Activated CD4-positive, CD25-positive, alpha-beta regulatory T cell treated with anti-CD3 and anti-CD28 coated beads, Interleukin-2, amount 50 U/mL, for 16 hours (primary cell): ENCODE results near the gene SOX13.
A peak's percentile ranks its signal among the peaks of the same experiment; 100 is the strongest.

Experiments
- DNase-seq: peaks from one replicate; pipeline ENCODE4 v3.0.0-alpha.2; 2020; ENCODE audit warnings: low read depth, low spot score

Gene SOX13

DNA sequence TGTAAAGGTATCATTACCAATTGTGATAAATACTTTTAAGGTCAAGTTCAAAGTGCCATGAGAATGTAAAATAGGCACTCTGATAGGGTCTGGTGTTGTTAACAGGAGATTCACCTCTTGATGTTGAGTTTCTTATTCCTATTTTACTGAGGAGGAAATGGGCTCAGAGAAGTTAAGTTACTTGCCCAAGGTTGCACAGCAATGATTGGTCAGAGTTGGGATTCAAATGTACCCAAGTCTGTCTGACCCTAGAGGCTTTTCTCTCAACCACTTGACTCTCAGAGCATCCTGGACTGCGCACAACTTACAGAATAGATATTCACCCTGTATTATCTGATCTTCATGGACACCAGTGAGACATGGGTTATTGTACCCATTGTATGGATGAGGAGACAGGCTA lies 33.9 kb downstream of the SOX13 start:
- no peak for DNase-seq

DNA sequence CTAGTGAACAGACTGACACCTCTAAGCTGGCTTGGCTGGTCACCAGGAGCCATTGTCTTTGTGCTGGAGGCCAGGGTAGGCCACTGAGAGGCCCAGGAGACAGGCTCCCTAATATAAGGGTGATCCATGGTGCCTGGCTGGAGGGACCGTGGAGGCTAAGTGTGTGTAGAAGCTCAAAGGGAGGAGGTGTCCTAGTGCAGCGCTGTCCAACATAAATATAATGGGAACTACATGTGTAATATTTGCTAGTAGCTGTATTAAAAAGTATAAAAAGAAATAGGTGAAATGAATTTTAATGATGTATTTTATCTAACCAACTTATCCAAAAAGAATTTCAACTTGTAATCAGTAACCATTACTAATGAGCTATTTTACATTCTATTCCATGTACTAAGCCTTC lies 35.0 kb downstream of the SOX13 start:
- DNase-seq: no peak

- DNase-seq: no peak
Measured at GRCh38 chr1:204108312-204109141, 35.6 kb downstream of the SOX13 start.

GRCh38 chr1:204110894-204111633 lies 38.1 kb downstream of the SOX13 start:
- no peak for DNase-seq

GRCh38 chr1:204112876-204113730 lies 40.2 kb downstream of the SOX13 start:
- DNase-seq: no peak

- no peak for DNase-seq
Measured at GRCh38 chr1:204113896-204114295, 41.0 kb downstream of the SOX13 start.

DNA sequence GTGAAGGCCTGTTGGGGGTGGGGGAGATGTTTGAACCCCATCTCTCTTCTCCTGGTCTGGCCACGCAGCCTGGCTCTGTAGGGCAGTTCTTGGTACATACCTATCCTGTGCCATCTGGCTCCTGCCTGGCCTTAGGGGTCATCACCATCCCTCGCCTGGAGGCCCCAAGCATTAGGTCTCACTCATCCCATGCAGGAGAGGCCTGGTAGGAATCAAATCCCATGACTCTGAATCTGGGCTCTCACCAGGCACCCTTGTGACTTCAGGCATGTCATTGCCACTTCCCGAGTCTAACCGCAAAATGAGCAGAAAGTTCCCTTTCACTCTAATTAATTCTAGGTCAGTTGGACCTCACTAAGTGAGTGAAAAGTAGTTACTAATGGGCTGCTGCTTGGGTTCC lies 41.7 kb downstream of the SOX13 start:
- DNase-seq: no peak

DNA sequence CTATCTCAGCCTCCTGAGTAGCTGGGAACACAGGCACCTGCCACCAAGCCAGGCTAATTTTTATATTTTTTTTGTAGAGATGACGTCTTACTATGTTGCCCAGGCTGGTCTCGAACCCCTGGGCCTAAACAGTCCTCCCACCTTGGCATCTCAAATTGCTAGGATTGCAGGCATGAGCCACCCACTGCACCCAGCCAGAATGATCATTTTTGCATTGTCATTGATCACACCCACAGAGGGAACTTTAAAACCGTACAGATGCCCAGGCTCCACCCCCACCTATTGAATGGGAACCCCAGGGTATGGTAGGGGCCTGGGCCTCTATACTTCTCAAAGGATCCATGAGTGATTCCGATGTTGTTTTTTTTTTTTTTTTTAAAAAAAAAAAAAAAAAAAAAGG lies 42.2 kb downstream of the SOX13 start:
- DNase-seq: no peak

DNA sequence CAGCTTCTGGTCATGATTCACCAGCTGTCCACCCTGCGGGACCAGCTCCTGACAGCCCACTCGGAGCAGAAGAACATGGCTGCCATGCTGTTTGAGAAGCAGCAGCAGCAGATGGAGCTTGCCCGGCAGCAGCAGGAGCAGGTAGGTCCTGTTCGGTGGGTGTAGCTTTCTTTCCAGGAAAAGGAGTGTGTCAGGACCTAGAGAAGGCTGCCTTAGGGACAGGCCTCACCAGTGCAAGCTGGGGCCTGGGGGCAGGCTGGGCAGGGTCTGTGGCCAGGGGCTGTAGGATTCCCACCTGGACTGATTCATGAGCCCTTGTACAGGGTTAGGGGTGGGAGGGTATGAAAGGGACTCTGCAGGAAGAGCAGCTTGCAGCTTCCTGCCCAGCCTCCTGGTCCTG lies 43.6 kb downstream of the SOX13 start:
- no peak for DNase-seq

DNA sequence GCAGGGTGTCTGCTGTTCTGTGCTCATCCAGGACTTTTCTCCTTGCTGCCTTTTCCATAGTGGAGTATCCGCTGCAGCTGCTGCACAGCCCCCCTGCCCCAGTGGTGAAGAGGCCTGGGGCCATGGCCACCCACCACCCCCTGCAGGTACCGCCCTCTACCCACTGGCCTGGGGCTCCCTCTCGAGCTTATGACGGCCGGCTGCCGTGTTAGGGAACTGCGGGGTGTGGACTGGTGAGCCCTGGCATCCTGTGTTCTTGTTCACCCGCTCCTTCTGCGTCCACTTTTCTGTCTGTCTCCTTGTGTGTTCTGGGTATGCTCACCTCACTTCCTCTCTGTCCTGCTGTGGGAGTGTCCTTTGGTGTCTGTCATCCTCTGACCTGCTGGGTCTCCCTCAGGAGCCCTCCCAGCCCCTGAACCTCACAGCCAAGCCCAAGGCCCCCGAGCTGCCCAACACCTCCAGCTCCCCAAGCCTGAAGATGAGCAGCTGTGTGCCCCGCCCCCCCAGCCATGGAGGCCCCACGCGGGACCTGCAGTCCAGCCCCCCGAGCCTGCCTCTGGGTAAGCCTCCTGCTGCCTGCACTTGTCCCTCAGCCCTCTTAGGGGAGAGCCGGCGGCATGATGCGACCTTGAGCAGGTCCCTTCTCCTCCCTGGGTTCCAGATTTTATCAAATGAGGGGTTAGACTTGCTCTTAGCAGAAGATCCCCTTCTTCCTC lies 49.1 kb downstream of the SOX13 start:
- no peak for DNase-seq

DNA sequence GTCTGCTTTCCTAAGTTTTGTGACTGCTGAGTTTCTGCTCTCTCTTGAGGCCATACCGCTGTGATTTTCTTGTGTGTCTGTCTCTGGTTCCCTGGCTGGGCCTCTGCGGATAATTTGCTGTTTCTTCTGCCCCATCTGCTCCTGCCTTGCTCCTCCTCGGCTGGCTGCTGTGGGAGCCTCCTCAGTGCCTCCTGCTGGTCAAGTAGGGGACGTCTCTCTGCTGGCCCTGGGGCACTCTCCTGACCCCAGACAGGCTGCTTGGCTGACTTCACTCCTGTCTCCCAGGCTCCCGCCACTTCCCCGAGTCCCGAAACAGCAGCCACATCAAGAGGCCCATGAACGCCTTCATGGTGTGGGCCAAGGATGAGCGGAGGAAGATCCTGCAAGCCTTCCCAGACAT lies 50.5 kb downstream of the SOX13 start:
- DNase-seq: no peak

DNA sequence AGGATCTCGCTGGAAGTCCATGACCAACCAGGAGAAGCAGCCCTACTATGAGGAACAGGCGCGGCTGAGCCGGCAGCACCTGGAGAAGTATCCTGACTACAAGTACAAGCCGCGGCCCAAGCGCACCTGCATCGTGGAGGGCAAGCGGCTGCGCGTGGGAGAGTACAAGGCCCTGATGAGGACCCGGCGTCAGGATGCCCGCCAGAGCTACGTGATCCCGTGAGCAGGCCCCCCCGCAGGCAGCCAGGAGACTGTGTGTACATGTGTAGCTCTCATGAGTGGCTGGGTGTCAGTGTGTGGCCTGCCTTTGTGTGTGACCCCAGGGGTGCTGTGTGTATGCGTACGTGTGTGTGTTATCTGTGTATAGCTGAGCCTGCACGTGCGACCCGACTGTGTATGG lies 51.7 kb downstream of the SOX13 start:
- DNase-seq: no peak

- DNase-seq: no peak
Measured at GRCh38 chr1:204125759-204126351, 52.9 kb downstream of the SOX13 start.

- DNase-seq: no peak
Measured at GRCh38 chr1:204126386-204126785, 53.5 kb downstream of the SOX13 start.

GRCh38 chr1:204126956-204127355 lies 54.0 kb downstream of the SOX13 start:
- no peak for DNase-seq

DNA sequence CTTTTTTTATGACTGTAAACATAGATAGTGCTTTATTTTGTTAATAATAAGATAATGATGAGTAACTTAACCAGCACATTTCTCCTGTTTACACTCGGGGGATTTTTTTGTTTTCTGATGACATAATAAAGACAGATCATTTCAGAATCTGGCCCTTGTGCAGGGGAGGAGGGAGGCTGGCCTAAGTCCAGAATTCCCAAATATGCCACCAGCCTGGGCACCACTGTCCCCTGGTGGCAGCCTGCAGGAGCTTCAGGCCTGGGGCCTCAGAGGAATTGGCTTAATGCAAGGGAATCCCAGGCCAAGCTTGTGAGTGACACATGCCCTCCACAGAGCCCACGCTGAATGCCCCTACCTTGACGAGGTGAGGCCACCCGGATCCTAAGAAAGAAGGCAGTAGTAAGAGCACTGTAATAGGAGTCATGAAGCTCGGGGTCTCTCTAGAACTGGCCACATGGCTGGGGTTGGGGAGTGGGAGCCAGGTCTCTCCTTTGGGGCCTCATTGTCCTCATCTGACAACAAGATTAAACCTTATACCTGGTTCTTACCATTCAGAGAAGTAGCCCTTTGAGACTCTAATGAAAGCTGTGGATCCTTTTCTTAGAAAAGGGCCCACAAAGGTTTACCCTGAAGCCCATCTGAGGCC lies 54.8 kb downstream of the SOX13 start:
- DNase-seq: no peak

DNA sequence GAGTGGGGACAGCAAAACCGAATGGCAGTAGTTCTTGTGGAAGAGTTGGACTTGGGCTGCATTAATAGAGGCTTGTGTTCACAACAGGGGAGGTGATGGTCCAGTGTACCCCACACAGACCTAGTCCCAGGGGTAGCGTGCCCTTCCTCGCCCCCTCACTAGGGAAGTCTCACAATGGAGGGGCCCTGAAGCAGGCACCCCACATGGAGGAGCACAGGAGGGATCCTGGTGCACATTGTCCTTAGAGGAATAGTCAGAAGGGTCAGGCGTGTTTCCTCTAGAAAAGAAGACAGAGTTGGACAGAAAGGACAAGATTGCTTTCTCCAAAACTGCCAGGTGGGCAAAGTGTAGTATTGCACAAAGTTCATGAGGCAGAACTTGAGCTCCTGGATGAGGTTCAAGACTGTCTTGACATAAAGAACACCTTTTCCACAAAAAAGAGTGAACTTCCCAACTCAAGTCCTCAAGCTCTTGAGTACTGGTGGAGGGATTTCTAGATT lies 55.6 kb downstream of the SOX13 start:
- DNase-seq: no peak

DNA sequence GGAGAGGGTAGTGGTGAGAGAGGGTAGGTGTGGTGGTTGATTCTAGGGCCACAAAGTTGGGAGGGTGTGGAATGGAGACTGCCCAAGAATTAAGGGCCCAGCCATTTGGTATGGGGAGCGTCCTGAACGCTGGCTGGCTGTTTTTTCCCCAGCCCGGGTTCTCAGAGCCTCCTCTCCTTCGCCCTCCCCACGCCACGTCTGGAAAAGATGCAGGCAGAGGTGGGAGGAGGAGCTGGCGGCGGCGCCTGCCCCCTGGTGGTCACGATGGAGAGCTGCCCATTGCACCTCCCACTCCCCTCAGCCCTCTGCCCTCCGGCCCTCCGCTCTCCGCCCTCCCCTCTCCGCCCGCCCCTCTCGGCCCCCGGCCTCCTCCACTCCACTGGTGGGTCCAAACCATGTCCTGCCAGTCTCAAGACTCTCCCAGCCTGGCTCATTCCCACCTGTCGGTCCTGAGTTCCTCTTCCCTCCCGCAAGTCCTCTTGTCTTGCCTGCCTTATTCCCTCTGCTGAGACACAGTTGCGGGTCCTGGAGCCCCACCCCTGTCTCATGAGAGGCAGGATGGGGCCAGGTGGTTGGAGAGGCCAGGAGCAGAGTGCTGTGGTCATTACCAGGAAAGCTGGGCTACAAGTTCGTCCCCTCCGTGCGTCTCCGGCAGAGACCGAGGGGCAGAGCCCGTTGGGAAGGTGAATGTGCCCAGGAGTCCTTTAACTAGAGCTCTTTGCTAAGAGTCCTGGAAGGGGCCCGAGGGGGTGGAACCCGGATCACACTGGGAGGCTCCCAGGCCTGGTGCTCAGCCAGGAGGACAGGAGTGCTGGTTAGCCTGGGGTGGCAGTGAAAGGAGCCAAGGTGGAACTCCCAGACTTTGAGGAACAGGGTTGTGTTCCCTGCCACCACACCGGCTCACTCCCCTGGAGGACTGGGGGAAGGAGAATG lies 56.3 kb downstream of the SOX13 start:
- peak; percentile 6 for DNase-seq

- no peak for DNase-seq
Measured at GRCh38 chr1:204130178-204130577, 57.3 kb downstream of the SOX13 start.
